ENCODE data around the gene NLGN2. TPM values are rescaled to one million over a fixed set of nuclear protein-coding genes. Genes with fewer than 3 reads are reported as not detected.

The NLGN2 gene
- total and polyA plus RNA-seq, 4 donors = 0.24 to 2.4 (median 0.90) TPM

DNA sequence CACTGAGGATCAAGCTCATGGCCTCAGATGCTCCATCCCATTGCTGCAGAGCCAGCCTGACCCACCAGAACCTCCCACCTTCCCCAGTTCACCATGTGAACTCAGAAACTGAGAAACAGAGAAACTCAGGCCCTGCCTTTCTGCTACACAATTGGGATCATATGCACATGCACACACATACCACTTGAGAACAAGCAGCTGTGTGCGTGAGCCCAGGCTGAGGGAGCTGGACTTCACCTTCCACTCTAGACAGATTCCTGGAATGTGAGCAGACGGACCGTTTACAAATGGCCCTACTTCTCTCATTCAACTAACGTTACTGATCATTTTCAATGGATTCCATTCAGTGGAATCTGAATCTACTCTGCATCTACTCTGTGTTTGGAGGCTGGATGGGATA, 16.0 kb downstream of the NLGN2 start:
- DNase-seq (ENCODE audit: low spot score) = no peak
- Histone ChIP-seq H3K9me3 (ENCODE audit: control insufficient read depth in 4 of 4, low read length in 3 of 4) (no peaks in the 10 kb centered on the region), H3K9ac (ENCODE audit: low read depth in 1 of 2, low read length in 2 of 2) (no peak overlapping the region), H3K4me3 (ENCODE audit: low read depth in 1 of 3, low read length in 3 of 3) (no peak overlapping the region), H3K4me1 (ENCODE audit: control insufficient read depth in 4 of 4, insufficient read depth in 4 of 4, low read length in 3 of 4) (no peaks in the 10 kb centered on the region), H3K36me3 (ENCODE audit: control insufficient read depth in 4 of 4, insufficient read depth in 3 of 4, low read depth in 1 of 4, low read length in 3 of 4) (no peaks in the 10 kb centered on the region), H3K27ac (ENCODE audit: low read depth in 1 of 2, low read length in 2 of 2) (no peak overlapping the region), H3K27me3 (ENCODE audit: control insufficient read depth in 4 of 4, insufficient read depth in 4 of 4, low read length in 3 of 4) (no peaks in the 10 kb centered on the region)
- TF ChIP-seq RAD21 (IDR thresholded peaks at IDR 0.05) = no peak
- no peak for TF ChIP-seq GABPA (IDR thresholded peaks at IDR 0.05 in 1 of 2, conservative IDR thresholded peaks at IDR 0.05 in 1 of 2)
- no peak for TF ChIP-seq HNF4A (conservative IDR thresholded peaks at IDR 0.05)
- WGBS = 82% methylated on average over 4 of the region's 4 CpGs

- no peak for TF ChIP-seq RAD21 (IDR thresholded peaks at IDR 0.05)
- 85% methylated on average over 7 of the region's 7 CpGs for WGBS
- Histone ChIP-seq H3K4me3 (ENCODE audit: low read depth in 1 of 3, low read length in 3 of 3) (no peak within 1 kb of the TSS), H3K9me3 (ENCODE audit: control insufficient read depth in 4 of 4, low read length in 3 of 4) (no peaks in the 10 kb centered on the region), H3K36me3 (ENCODE audit: control insufficient read depth in 4 of 4, insufficient read depth in 3 of 4, low read depth in 1 of 4, low read length in 3 of 4) (no peaks in the 10 kb centered on the region), H3K4me1 (ENCODE audit: control insufficient read depth in 4 of 4, insufficient read depth in 4 of 4, low read length in 3 of 4) (no peaks in the 10 kb centered on the region), H3K27me3 (ENCODE audit: control insufficient read depth in 4 of 4, insufficient read depth in 4 of 4, low read length in 3 of 4) (no peaks in the 10 kb centered on the region), H3K27ac (ENCODE audit: low read depth in 1 of 2, low read length in 2 of 2) (no peak within 1 kb of the TSS), H3K9ac (ENCODE audit: low read depth in 1 of 2, low read length in 2 of 2) (no peak within 1 kb of the TSS)
- DNase-seq (ENCODE audit: low spot score) = no peak
Observed at GRCh38 chr17:7425316-7425715, 17.7 kb downstream of the NLGN2 start, which contains the start of gene SPEM2. Gene SPEM2 (plus strand): TSS chr17:7425616. CDS start chr17:7425689, 73 bp downstream.

DNA sequence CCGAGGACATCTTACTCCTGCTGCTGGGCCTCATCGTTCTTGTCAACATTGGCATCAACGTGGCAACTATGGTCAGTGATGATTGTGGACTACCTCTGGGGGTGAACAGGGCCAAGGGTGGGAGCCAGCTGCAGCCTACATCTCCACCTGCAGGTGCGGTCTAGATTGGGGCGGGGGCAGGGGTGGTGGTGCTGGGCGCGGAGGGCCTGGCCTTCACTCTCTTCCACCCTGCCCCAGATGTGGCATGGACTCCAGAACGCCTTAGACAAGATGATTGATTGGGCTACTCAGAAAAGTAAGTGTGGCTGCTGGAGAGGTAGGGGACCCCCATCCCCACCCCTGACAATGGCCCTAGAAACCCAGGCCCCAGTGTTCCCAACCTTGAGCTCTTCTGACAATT, 18.1 kb downstream of the NLGN2 start:
- no peak overlapping the region for H3K4me3 ChIP-seq (ENCODE audit: low read depth in 1 of 3, low read length in 3 of 3)
- 88% methylated on average over 8 of the region's 8 CpGs for WGBS
- no peak for DNase-seq (ENCODE audit: low spot score)
- H3K27ac ChIP-seq (ENCODE audit: low read depth in 1 of 2, low read length in 2 of 2) = no peak overlapping the region
- TF ChIP-seq SP1 (IDR thresholded peaks at IDR 0.05) = no peak
- TF ChIP-seq TAF1 (conservative IDR thresholded peaks at IDR 0.05) = no peak
- no peak for TF ChIP-seq EGR1 (IDR thresholded peaks at IDR 0.05; ENCODE audit: low read depth in 2 of 2)
- TF ChIP-seq RXRA (IDR thresholded peaks at IDR 0.05) = no peak
- no peaks in the 10 kb centered on the region for H3K4me1 ChIP-seq (ENCODE audit: control insufficient read depth in 4 of 4, insufficient read depth in 4 of 4, low read length in 3 of 4)
- H3K36me3 ChIP-seq (ENCODE audit: control insufficient read depth in 4 of 4, insufficient read depth in 3 of 4, low read depth in 1 of 4, low read length in 3 of 4) = no peaks in the 10 kb centered on the region
- H3K9me3 ChIP-seq (ENCODE audit: control insufficient read depth in 4 of 4, low read length in 3 of 4) = no peaks in the 10 kb centered on the region
- no peak overlapping the region for H3K9ac ChIP-seq (ENCODE audit: low read depth in 1 of 2, low read length in 2 of 2)
- H3K27me3 ChIP-seq (ENCODE audit: control insufficient read depth in 4 of 4, insufficient read depth in 4 of 4, low read length in 3 of 4) = no peaks in the 10 kb centered on the region

GRCh38 chr17:7426203-7426863, 18.7 kb downstream of the NLGN2 start:
- no peaks in the 10 kb centered on the region for H3K4me1 ChIP-seq (ENCODE audit: control insufficient read depth in 4 of 4, insufficient read depth in 4 of 4, low read length in 3 of 4)
- no peak overlapping the region for H3K27ac ChIP-seq (ENCODE audit: low read depth in 1 of 2, low read length in 2 of 2)
- TF ChIP-seq REST (IDR thresholded peaks at IDR 0.05) (no peak), YY1 (IDR thresholded peaks at IDR 0.05) (no peak), TAF1 (conservative IDR thresholded peaks at IDR 0.05) (no peak), EGR1 (IDR thresholded peaks at IDR 0.05; ENCODE audit: low read depth in 2 of 2) (no peak), JUND (IDR thresholded peaks at IDR 0.05) (no peak), HNF4G (IDR thresholded peaks at IDR 0.05) (no peak), SP1 (IDR thresholded peaks at IDR 0.05) (no peak), HNF4A (conservative IDR thresholded peaks at IDR 0.05) (no peak), FOXA2 (IDR thresholded peaks at IDR 0.05) (no peak), RAD21 (IDR thresholded peaks at IDR 0.05) (no peak), FOXA1 (IDR thresholded peaks at IDR 0.05) (no peak)
- TF ChIP-seq, protein P1, sequence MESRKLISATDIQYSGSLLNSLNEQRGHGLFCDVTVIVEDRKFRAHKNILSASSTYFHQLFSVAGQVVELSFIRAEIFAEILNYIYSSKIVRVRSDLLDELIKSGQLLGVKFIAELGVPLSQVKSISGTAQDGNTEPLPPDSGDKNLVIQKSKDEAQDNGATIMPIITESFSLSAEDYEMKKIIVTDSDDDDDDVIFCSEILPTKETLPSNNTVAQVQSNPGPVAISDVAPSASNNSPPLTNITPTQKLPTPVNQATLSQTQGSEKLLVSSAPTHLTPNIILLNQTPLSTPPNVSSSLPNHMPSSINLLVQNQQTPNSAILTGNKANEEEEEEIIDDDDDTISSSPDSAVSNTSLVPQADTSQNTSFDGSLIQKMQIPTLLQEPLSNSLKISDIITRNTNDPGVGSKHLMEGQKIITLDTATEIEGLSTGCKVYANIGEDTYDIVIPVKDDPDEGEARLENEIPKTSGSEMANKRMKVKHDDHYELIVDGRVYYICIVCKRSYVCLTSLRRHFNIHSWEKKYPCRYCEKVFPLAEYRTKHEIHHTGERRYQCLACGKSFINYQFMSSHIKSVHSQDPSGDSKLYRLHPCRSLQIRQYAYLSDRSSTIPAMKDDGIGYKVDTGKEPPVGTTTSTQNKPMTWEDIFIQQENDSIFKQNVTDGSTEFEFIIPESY (IDR thresholded peaks at IDR 0.05) = no peak
- no peaks in the 10 kb centered on the region for H3K36me3 ChIP-seq (ENCODE audit: control insufficient read depth in 4 of 4, insufficient read depth in 3 of 4, low read depth in 1 of 4, low read length in 3 of 4)
- DNase-seq (ENCODE audit: low spot score) = no peak
- H3K4me3 ChIP-seq (ENCODE audit: low read depth in 1 of 3, low read length in 3 of 3) = no peak overlapping the region
- 96% methylated on average over 33 of the region's 33 CpGs for WGBS
- H3K9me3 ChIP-seq (ENCODE audit: control insufficient read depth in 4 of 4, low read length in 3 of 4) = no peaks in the 10 kb centered on the region
- no peaks in the 10 kb centered on the region for H3K27me3 ChIP-seq (ENCODE audit: control insufficient read depth in 4 of 4, insufficient read depth in 4 of 4, low read length in 3 of 4)
- no peak overlapping the region for H3K9ac ChIP-seq (ENCODE audit: low read depth in 1 of 2, low read length in 2 of 2)
